KMS-11 (cell line): ENCODE results near the gene F8.
"Not testable (repeated sequence)": the region's sequence is repeated elsewhere in the genome, so short reads cannot be mapped to it uniquely, and the experiment has no call there.

Source experiments
- H2AFZ ChIP-seq: fragments of 200-600 bp; sonication (generic); 2 replicates; pipeline ENCODE4 v1.6.1; 2016; ENCODE audit warnings: antibody characterized with exemption, mixed run types, low read depth
- H3K27ac ChIP-seq: fragments of 200-600 bp; sonication (generic); 2 replicates; pipeline ENCODE4 v1.6.1; 2016; ENCODE audit warnings: mild to moderate bottlenecking, mixed run types
- H3K27me3 ChIP-seq: fragments of 200-600 bp; sonication (generic); 2 replicates; pipeline ENCODE4 v1.6.1; 2017; ENCODE audit warnings: mild to moderate bottlenecking, low read depth, mixed run types, moderate library complexity; ENCODE audit not compliant: insufficient read depth
- H3K36me3 ChIP-seq: fragments of 200-600 bp; sonication (generic); 2 replicates; pipeline ENCODE4 v1.6.1; 2017; ENCODE audit warnings: mild to moderate bottlenecking, mixed run types; ENCODE audit not compliant: insufficient read depth
- H3K4me1 ChIP-seq: fragments of 200-600 bp; sonication (generic); 2 replicates; pipeline ENCODE4 v1.6.1; 2016; ENCODE audit warnings: mild to moderate bottlenecking, low read depth, mixed run types; ENCODE audit not compliant: poor library complexity, severe bottlenecking
- H3K4me2 ChIP-seq: fragments of 200-600 bp; sonication (generic); 2 replicates; pipeline ENCODE4 v1.7.0; 2016; ENCODE audit warnings: mild to moderate bottlenecking, mixed run types
- H3K4me3 ChIP-seq: fragments of 200-600 bp; sonication (generic); IDR thresholded peaks from 2 replicates; pipeline ENCODE4 v1.6.1; 2017; ENCODE audit warnings: low read depth, low read length, mixed read lengths; ENCODE audit not compliant: insufficient read depth
- H3K79me2 ChIP-seq: fragments of 200-600 bp; sonication (generic); 2 replicates; pipeline ENCODE4 v1.6.1; 2016; ENCODE audit warnings: low read depth, mixed run types; ENCODE audit not compliant: insufficient read depth
- H3K9ac ChIP-seq: fragments of 200-600 bp; sonication (generic); 2 replicates; pipeline ENCODE4 v1.6.1; 2016; ENCODE audit warnings: mild to moderate bottlenecking, mixed run types
- H4K20me1 ChIP-seq: fragments of 200-600 bp; sonication (generic); 2 replicates; pipeline ENCODE4 v1.6.1; 2016; ENCODE audit warnings: mild to moderate bottlenecking, mixed run types; ENCODE audit not compliant: insufficient read depth
- CTCF ChIP-seq: fragments of 200-600 bp; sonication (generic); conservative IDR thresholded peaks from 2 replicates; pipeline ENCODE4 v1.6.1; 2017; ENCODE audit warnings: low read depth, mild to moderate bottlenecking, antibody characterized with exemption, low read length, moderate library complexity, mixed read lengths

F8 gene

GRCh38 chrX:155026420-155026726 lies 3.9 kb upstream of the F8 start:
- H3K4me1 ChIP-seq = peaks cover 25% of the 10 kb centered on the region
- H3K27me3 ChIP-seq = no peaks in the 10 kb centered on the region
- H3K27ac ChIP-seq = peak overlapping the region; percentile 91
- H3K4me2 ChIP-seq = peak overlapping the region; percentile 46
- H3K9ac ChIP-seq = peak overlapping the region; percentile 46; the same call in 1 of the 2 replicates
- no peak overlapping the region for H3K4me3 ChIP-seq
- no peak for TF ChIP-seq CTCF
- H3K36me3 ChIP-seq = no peaks in the 10 kb centered on the region
- peak overlapping the region; percentile 64 for H2AFZ ChIP-seq
- H3K79me2 ChIP-seq = peaks cover 14% of the 10 kb centered on the region; the same call in 1 of the 2 replicates
- H4K20me1 ChIP-seq = no peaks in the 10 kb centered on the region

GRCh38 chrX:155023907-155024833 lies 1.6 kb upstream of the F8 start:
- no peak overlapping the region for H3K9ac ChIP-seq
- TF ChIP-seq CTCF = no peak
- no peaks in the 10 kb centered on the region for H4K20me1 ChIP-seq
- no peak overlapping the region for H2AFZ ChIP-seq
- peaks cover 16% of the 10 kb centered on the region for H3K4me1 ChIP-seq
- H3K4me2 ChIP-seq = no peak overlapping the region
- H3K27ac ChIP-seq = no peak overlapping the region
- no peak overlapping the region for H3K4me3 ChIP-seq
- no peaks in the 10 kb centered on the region for H3K36me3 ChIP-seq
- peaks cover 9% of the 10 kb centered on the region; the same call in 1 of the 2 replicates for H3K79me2 ChIP-seq
- no peaks in the 10 kb centered on the region for H3K27me3 ChIP-seq

- TF ChIP-seq CTCF = no peak
- H2AFZ ChIP-seq = no peak overlapping the region
- no peaks in the 10 kb centered on the region for H3K4me1 ChIP-seq
- no peak overlapping the region for H3K4me2 ChIP-seq
- H3K27me3 ChIP-seq = no peaks in the 10 kb centered on the region
- H3K4me3 ChIP-seq = no peak overlapping the region
- no peak overlapping the region for H3K27ac ChIP-seq
- H3K9ac ChIP-seq = no peak overlapping the region
- no peaks in the 10 kb centered on the region for H4K20me1 ChIP-seq
- no peaks in the 10 kb centered on the region for H3K79me2 ChIP-seq
- no peaks in the 10 kb centered on the region for H3K36me3 ChIP-seq
These were observed 1.9 kb downstream of the F8 start for GRCh38 chrX:155020591-155020990.

- H3K4me1 ChIP-seq = no peaks in the 10 kb centered on the region
- no peaks in the 10 kb centered on the region for H3K27me3 ChIP-seq
- no peak overlapping the region for H3K4me3 ChIP-seq
- no peaks in the 10 kb centered on the region for H4K20me1 ChIP-seq
- no peak overlapping the region for H3K4me2 ChIP-seq
- no peaks in the 10 kb centered on the region for H3K36me3 ChIP-seq
- H2AFZ ChIP-seq = no peak overlapping the region
- TF ChIP-seq CTCF = no peak
- no peaks in the 10 kb centered on the region for H3K79me2 ChIP-seq
- H3K9ac ChIP-seq = no peak overlapping the region
- H3K27ac ChIP-seq = no peak overlapping the region
These were observed 12.5 kb downstream of the F8 start for GRCh38 chrX:155009994-155010472.

GRCh38 chrX:155008578-155008977 lies 13.9 kb downstream of the F8 start:
- H3K27me3 ChIP-seq, H3K9ac ChIP-seq, H3K36me3 ChIP-seq, H3K4me1 ChIP-seq, H3K79me2 ChIP-seq, H3K4me2 ChIP-seq, H4K20me1 ChIP-seq, H2AFZ ChIP-seq, H3K4me3 ChIP-seq, H3K27ac ChIP-seq: not testable (repeated sequence)

GRCh38 chrX:155006913-155007671 lies 15.4 kb downstream of the F8 start:
- H4K20me1 ChIP-seq, H3K27me3 ChIP-seq, H3K79me2 ChIP-seq, H2AFZ ChIP-seq, H3K4me1 ChIP-seq, H3K9ac ChIP-seq, H3K4me2 ChIP-seq, H3K4me3 ChIP-seq, H3K36me3 ChIP-seq, H3K27ac ChIP-seq: not testable (repeated sequence)
